Heart left ventricle (tissue), 13 donors: ENCODE results near the gene ARHGAP26.

ENCODE experiments used
- POLR2A ChIP-seq, 2 donors: fragments of 450-650 bp; IDR thresholded peaks; one replicate each; pipeline ENCODE4 v1.6.1; 2017; ENCODE audit warnings: antibody characterized with exemption in 2 of 2, mild to moderate bottlenecking in 2 of 2, moderate library complexity in 2 of 2
- TF ChIP-seq, protein P1 (sequence below), 12 donors: fragments of 200-600 bp; sonication (generic) in 4 of 12; IDR thresholded peaks; one replicate each; pipeline versions ENCODE4 v1.5.0 to v1.8.0; 2018 to 2022; ENCODE audit warnings: antibody characterized with exemption in 12 of 12, mild to moderate bottlenecking in 5 of 12
- donor health status: ischemic (EF 13 %, LVEDD 7.1; RV severe dilation, severe dysfunction).
- donor health status: DM: no; HTN: yes; CAD: no.
- donor health status: DM: no; HTN: no; CAD: no.
- donor health status: ischemic (EF 25% LVEDD 6.9; RV normal size, moderate dysfunction).
- donor health status: ischemic (EF 25% LVEDD 5.7; RV mildly dilated, moderate dysfunction).
- donor health status: ischemic (EF 35%, LVEDD 5.7; RV mildly dilated, moderate dysfunction).
- donor health status: nonischemic (EF 11% LVEDD 7.7; RV severe dilation, severe dysfunction).
- donor health status: DM: yes; HTN: yes; CAD: no.
- donor health status: PGD.
- donor health status: ischemic (EF 29% LVEDD 5.4; RV normal size, mild dysfunction).
- donor health status: nonischemic (EF 23%, LVEDD 6.1; RV moderate dilation, normal function).

DNA sequence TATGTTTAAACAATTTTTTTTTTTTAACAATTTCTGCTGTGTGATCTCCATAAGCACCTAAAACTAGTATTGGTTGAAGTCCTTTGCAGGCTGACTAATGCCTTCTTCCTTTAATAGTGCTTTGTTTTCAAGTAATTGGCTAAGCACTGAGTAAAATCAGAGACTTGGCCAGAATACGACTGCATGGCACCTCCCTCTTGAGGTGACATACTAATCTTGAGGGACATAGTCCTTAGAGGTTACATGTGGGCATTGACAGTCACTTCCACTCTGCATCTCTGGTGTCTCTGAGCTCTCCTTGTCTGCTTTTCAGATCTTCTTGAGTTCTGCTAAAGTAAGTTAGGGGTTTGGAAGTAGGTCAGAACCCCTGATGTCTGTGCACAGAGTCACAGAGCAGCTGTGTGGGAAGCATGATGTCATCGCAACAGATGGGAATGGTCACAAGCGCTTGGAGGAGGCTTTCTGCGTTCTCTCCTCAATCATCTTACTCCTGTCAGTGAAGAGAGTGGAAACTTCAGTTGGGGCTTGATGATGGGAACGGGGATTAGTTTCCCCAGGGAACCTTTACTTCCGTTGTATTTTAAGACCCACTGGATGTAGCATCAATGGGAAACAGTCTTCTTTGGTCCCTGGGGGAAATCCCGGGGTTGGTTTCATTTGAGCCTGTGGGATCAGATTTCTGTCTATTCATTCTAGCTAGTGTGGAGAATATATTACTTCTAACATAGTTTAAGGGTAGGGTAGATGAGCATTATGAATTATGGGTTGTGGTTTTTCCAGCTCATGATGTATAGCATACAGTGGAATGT, 136.9 kb downstream of the ARHGAP26 start:
- TF ChIP-seq, protein P1, sequence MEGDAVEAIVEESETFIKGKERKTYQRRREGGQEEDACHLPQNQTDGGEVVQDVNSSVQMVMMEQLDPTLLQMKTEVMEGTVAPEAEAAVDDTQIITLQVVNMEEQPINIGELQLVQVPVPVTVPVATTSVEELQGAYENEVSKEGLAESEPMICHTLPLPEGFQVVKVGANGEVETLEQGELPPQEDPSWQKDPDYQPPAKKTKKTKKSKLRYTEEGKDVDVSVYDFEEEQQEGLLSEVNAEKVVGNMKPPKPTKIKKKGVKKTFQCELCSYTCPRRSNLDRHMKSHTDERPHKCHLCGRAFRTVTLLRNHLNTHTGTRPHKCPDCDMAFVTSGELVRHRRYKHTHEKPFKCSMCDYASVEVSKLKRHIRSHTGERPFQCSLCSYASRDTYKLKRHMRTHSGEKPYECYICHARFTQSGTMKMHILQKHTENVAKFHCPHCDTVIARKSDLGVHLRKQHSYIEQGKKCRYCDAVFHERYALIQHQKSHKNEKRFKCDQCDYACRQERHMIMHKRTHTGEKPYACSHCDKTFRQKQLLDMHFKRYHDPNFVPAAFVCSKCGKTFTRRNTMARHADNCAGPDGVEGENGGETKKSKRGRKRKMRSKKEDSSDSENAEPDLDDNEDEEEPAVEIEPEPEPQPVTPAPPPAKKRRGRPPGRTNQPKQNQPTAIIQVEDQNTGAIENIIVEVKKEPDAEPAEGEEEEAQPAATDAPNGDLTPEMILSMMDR (IDR thresholded peaks at IDR 0.05): no peak
- TF ChIP-seq POLR2A (IDR thresholded peaks at IDR 0.05): no peak
